Measurements from ENCODE around the gene ATR. TPM values are rescaled to one million over a fixed set of nuclear protein-coding genes. Genes with fewer than 3 reads are reported as not detected.
"Not testable (repeated sequence)": the region's sequence is repeated elsewhere in the genome, so short reads cannot be mapped to it uniquely, and the experiment has no call there.

Gene ATR
- polyA plus RNA-seq, 5 donors: 25.6 to 32.8 (median 29.8) TPM

GRCh38 chr3:142595581-142595950 is 17.0 kb upstream of the ATR start:
- DNase-seq: peak in 1 of 2 donors; percentile 49

GRCh38 chr3:142595141-142595540 is 16.6 kb upstream of the ATR start:
- DNase-seq: no peak

DNA sequence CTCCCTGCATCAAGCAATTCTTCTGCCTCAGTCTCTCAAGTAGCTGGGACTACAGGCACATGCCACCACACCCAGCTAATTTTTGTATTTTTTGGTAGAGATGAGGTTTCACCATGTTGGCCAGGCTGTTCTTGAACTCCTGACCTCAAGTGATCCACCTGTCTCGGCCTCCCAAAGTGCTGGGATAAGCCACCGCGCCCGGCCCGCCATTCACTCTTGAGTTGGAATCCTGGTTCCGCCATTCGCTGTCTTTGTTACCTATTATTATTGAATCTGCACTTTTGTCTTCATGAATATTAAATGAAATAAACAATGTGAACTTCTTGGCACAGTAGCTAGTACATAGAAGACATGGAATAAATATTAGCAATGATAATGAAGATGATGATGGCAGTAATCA is 13.7 kb upstream of the ATR start:
- not testable (repeated sequence) for DNase-seq

- DNase-seq: no peak
These were observed 10.2 kb upstream of the ATR start for GRCh38 chr3:142588703-142589102.

GRCh38 chr3:142586803-142587406 is 8.4 kb upstream of the ATR start:
- DNase-seq: peak; percentile 52 to 60

DNA sequence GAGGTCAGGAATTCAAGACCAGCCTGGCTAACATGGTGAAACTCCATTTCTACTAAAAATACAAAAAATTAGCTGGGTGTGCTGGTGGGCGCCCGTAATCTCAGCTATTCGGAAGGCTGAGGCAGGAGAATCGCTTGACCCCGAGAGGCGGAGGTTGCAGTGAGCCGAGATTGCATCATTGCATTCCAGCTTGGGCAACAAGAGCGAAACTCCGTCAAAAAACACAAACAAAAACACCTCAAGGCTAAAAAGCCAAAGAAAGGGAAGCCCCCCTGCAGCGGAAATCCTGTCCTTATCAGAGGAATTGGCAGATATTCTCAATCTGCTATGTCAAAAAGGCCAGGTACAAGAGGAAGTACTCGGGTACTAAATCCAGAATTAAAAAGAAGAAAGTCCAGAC is 2.5 kb upstream of the ATR start:
- not testable (repeated sequence) for DNase-seq

DNA sequence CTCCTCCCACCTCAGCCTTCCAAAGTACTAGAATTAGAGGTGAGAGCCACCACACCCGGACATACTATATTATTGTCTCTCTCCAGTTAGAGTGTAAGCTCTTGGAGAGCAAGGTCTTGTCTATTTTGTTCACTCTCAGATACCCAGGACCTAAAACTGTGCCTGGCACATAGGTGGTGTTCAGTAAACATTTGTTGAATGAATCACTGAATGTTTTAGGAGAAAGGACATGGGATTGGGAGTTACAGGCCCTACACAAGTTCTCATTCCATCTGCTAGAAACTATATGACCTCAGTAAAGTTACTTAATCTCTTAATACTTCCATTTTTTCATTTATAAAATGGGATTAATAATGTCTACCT is 1.5 kb upstream of the ATR start:
- DNase-seq: no peak

DNA sequence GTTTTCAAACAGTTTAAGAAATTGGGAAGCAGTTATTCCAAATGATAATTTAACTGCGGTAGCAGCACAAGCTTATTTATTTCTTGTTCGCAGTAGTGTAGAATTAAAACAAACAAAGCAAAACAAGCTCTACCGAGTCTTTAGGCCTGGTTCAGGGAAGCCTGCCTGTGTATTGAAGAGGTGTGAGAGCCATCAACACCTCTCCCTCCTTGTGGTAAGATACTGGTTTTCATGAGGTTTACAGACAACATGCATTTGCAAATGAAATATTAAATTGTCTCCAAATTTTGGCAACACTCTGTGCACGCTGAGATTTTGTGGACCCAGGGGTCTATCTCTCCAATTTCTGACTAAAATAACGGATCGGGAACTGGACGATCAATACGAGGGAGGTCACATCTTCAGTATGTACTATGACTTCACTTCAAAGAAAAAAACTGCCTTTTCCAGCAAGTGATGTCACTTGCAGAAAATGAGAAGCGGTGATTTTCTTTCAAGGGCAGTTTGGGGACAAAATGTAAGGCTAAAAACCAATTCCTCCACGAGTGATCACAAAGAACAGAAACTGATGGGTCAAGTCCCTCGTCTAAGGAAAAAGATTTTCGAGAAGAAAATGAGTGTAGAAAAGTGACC is 721 bp downstream of the ATR start:
- no peak for DNase-seq

GRCh38 chr3:142576792-142577191 is 1.7 kb downstream of the ATR start:
- no peak for DNase-seq

DNA sequence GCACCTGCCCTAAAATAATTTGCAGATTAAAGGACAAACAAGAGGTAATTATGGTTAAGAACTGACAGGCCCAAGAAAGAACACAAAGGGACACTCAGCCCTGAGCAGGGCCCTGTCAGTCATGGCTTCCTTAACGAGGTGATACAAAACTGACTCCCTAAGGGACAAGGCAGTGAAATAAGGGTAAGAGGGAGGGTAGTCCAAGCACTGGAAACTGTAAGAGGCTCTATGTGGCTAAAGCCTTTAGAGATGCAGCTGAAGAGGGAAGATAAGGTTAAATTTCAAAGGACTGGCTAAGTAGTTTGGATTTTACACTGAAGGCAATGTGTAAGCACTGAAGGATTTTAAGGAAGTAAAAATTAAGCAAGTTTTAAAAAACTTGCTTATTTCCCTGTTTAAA is 3.9 kb downstream of the ATR start:
- DNase-seq: no peak

DNA sequence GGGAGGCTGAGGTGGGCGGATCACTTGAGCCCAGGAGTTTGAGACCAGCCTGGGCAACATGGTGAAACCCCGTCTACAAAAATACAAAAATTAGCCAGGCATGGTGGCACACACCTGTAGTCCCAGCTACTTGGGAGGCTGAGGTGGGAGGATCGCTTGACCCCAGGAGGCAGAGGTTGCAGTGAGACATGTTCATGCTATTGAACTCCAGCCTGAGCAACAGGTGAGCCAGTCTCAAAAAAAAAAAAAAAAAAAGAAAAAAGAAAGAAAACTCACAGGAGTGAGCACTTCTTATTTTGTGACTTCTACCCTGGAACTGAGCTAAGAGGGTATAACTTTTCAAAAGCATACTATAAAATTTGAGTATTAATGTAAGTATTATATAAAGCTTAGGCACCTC is 4.3 kb downstream of the ATR start:
- DNase-seq: not testable (repeated sequence)

- DNase-seq: not testable (repeated sequence)
These were observed 9.1 kb downstream of the ATR start for GRCh38 chr3:142569422-142569821.

GRCh38 chr3:142568393-142569017 is 10.0 kb downstream of the ATR start:
- DNase-seq: no peak

DNA sequence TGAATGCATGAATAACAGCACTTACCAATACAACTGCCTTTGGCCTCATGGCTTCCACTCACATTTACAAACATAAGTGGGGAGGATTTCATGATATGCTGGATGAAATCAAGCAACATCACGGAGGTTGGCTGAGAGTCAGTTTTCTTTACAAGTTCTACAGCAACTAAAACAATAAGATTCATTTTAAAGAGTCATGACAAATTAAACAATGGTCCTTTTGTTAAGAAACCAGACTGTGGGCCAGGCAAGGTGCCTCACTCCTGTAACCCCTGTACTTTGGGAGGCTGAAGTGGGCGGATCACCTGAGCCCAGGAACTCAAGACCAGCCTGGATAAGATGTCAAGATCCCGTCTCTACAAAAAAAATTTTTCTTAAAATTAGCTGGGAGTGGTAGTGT is 12.4 kb downstream of the ATR start:
- no peak for DNase-seq

- no peak for DNase-seq
These were observed 15.0 kb downstream of the ATR start for GRCh38 chr3:142563496-142563997.

DNA sequence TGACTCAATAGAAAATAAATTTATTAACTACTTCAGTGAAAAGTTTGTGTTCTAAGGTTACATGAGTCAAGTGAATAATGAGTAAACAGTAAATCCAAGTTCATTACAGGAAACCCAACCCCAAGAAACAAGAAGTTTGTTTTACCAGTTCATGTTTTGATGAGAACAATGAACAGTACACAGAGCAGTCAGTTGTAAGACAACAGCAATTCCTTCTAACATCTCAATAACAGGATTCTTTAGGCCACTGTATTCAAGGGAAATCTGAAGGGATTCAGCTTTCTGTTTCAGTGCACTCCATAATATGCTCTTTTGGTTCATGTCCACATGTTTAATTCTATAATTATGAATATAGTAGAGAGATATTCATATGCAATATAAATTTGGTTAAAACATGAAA is 18.4 kb downstream of the ATR start:
- no peak for DNase-seq

DNA sequence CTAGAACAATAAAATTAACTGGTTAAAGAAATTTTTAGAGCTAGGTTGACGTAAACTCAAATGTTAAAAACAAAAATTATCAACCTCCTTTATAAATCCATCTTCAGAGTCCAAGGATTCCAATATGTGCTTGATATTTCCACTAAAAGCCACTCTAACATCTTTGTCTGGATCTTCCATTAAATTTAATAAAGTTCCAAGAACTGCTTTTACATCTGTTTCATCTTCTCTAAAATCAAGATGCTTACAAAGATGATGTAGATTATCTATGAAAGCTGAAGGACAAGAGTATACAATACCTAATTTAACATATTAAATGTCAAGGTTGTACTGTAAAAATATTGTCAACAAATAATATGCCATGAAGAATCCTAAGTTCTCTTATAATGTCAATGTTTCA is 24.8 kb downstream of the ATR start:
- no peak for DNase-seq

DNA sequence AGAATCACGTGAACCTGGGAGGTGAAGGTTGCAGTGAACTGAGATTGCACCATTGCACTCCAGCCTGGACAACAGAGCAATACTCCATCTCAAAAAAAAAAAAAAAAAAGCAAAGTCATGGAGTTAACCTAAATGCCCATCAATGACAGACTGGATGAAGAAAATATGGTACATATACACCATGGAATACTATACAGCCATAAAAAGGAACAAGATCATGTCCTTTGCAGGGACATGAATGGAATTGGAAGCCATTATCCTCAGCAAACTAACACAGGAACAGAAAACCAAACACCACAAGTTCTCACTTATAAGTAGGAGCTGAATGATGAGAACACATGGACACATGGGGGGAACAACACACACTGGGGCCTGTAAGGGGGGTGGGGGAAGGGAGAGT is 26.0 kb downstream of the ATR start:
- DNase-seq: not testable (repeated sequence)

DNA sequence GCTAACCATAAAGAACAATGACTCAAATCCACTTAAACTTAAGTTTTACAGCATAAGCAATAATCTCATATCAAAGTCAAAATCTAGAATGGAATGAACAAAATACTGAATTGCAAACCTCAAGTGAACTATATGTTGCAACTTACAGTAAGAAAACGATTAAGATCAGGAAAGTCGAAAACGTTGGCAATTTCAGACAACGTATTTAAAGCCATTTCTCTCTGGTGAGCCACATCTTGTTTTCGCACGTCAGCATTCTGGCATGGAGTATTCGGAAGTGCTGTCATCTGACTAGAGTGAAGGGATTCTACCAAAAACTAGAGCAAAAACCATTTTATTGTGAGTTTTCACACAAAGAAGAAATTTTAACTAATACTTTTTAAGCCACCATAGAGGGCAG is 28.5 kb downstream of the ATR start:
- no peak for DNase-seq

GRCh38 chr3:142543307-142543706 is 35.2 kb downstream of the ATR start:
- no peak for DNase-seq

GRCh38 chr3:142542054-142542453 is 36.5 kb downstream of the ATR start:
- DNase-seq: no peak

DNA sequence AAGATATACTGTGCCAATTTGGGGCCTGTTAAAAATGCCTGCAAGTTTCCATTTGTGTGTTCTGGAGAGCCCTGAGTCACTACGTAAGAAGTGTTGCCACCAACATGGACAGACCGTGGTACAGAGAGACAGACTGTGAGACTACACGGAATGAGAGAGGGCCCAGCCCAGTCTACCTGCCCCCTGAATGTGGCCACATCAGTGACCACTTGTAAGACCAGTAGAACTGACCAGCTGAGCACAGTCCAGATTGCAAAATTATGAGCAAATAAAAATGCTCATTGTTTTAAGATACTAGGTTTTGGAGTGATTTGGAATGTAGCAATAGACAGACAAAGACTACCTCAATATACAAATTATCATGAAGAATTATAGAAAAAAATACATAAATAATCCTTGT is 42.0 kb downstream of the ATR start:
- DNase-seq: no peak

- DNase-seq: no peak
These were observed 44.0 kb downstream of the ATR start for GRCh38 chr3:142534543-142534942.

DNA sequence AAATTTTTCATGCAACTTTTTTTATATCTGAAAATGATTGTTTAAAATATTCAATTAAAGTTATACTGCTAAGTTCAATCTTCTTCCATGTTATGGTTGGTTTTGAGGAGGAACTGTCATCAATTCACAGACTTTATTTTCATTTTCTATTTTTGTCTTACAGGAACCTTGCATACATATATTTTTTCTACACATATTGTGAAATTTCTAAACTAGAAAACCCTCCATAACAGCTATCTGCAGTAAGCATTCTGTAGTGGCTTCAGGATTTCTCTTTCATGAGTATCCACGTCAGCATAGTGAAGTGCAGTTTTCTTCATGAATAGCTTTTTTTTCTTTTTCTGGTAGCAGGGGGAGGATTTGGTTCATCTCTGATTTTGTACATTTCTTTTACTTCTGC is 48.2 kb downstream of the ATR start:
- DNase-seq: no peak

All from right lung (tissue), 5 donors.